ENCODE data around the gene CAND1.
A peak's percentile ranks its signal among the peaks of the same experiment; 100 is the strongest.

Gene CAND1

DNA sequence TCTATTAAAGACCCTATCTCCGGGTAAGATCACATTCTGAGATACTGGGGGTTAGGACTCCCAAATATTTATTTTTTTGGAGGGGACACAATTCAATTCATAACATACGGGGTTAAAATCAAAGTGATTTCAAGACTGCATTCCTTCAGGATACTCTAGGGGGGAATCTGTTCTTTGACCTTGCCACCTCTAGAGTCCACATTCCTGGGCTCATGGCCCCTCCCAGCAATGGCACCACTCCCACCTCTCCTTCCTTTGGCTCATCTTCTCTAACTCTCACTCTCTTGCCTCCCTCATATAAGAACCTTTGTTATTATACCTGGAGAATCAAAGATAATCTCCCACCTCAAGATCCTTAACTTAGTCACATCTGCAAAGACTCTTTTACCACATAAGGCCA lies 79.5 kb downstream of the CAND1 start:
- DNase-seq: no peak

DNA sequence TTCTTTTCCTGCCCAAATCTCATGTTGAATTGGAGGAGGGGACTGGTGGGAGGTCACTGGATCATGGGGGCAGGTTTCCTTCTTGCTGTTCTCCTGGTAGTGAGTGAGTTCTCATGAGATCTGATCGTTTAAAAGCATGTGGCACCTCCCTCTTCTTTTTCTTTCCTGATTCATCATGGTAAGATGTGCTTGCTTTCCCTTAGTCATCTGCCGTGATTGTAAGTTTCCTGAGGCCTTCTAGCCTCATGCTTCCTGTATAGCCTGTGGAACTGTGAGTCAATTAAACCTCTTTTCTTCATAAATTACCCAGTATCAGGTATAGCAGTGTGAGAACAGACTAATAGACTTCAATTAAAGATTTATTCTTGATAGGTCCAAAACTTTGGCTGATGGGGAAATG lies 83.5 kb downstream of the CAND1 start:
- DNase-seq: no peak

DNA sequence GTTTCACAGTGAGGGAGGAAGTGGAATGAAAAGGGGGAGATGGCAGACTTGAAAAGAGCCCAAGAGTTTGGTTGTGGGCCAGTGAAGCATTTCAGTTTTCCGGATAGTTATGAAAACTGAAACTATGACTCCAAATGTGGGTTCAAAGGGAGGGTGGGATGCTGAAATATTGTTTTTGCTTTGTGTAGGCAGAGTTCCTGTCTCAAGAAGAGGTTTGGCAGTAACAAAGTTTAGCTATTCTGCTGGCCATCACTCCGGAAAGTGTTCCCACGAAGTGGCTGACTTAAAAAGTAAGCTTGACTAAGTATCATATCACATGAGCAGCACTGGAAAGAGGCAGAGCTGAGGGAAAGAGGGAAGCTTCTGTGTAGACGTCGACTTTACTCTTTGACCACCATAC lies 85.2 kb downstream of the CAND1 start:
- DNase-seq: no peak

DNA sequence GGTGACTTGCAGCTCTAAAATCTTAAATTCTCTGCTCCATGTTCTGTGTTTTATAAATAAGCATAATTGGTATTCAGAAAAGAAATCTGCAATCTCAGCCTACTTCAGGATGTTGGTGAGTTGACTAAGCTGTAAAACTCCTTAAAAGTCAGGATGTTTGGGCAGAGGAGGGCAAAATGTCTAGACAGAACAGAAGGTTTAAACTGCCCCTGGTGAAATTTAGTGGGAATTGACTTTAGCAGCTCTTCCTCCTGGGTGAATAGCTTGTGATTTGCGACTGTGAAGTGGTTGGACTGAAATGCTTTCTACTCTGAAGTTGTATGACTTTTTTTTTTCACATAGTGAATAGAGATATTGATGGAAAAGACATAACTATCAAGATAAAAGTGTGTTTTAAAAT lies 85.8 kb downstream of the CAND1 start:
- DNase-seq: no peak

DNA sequence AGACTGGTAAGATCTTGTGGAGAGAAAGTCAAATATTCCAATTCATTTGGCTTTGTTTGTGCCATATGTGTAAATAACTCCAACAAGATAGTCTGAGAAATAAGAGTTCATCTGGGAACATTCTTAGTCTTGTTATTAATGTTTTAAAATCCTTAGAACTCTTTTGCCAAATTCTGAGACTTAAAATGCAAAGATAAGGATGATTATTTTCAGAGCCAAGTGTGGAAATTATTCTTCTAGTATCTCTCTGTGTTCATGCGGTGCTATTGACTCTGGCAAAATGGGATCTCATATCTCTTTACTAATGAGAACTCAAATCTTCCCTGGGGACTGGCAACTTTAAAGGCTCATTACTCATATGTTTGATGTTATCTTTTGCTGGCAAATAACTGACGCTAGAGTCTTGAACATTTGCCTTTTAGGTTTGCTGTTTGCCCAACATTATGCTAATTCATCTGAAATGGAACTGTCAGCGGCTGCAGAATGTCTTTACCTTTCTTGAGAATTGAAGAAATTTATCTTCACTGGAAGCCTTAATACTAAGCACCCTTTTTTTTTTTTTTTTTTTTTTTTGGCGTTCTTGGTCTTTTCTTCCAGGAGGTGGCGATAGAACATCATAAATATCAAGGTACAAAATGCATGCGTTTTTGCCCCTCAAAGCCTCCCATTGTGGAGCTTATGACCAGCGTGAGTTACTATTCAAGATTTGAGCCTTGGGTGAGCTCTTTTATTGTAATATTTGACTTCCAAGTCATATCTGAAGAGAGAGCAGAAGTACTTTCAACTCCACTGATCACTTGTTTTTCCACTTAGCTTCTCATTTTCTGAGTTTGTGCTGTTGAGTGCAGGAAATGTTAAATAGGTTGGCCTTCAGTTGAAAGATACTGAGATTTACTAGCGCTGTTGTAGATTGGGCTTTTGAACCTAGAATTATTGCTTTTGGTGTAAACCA lies 86.5 kb downstream of the CAND1 start:
- DNase-seq: peak; percentile 1

DNA sequence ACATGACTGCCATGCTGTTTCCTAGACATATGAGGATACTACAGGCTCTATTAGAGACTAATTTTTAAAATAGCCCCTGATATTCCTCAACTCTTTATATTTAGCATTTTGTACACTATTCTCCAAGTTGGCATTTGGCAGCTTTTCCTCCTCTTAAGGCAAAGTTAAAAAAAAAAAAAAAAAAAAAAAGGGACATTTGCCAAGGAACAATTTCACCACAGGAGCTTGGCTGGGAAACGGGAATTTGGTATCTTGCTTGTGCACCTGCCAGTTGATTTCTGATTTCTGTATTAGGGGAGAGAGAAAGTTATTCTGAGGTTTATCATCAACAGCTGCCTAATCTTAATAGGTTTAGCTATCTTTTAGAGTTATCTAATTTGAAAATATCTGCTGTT lies 87.2 kb downstream of the CAND1 start:
- DNase-seq: no peak

DNA sequence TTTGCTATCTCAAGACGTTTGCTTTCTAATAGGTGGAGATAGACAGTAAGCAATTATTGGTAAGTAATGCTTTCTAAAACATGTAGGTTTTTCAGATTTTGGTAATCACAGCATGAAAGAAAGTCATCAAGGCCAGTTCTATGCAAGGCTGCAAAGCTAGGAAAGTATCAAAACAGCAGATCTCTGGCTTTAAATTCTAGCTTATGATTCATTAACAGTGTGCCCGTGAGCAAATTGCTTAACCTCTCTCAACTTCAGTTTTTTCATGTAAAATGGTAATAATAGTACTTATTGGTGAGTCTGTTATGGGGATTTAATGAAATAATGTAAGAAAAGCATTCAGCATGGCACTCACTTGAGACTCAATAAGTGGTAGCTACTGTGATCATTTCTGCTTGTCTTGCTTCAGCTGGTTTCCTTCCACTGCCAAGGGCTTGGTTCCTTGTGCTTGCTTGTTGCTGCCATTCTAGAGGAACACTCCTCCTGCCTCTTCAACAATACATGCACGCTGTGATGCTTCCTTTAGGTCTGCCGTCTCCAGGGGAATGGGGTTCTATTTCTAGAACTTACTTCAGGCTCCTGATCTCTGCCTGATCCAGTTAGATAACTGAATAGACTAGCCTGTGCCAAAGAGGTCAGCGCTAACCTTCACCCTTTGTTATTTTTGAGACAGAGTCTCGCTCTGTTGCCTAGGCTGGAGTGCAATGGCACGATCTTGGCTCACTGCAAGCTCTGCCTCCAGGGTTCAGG lies 88.4 kb downstream of the CAND1 start:
- DNase-seq: no peak

DNA sequence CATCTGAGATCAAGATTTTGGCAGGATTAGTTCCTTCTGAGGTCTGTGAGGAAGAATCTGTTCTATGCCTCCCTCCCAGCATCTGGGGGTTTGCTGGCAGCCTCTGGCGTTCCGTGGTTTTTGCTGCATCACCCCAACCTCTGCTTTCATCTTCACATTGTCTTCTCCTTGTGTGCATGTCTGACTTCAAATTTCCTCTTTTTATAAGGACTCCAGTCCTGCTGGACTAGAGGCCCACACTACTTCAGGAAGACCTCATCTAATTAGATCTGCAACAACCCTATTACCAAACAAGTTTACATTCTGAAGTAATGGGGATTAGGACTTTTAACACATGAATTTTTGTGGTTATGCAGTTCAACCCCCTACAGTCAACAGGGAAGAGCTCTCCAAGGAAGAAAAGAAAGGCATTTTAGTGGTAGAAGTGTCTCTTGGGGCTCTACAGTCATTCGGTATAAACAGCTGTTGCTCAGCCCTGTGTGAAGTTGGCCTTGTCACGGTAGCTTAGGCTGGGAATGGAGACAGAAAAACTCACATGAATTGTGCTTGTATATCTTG lies 89.7 kb downstream of the CAND1 start:
- DNase-seq: no peak

DNA sequence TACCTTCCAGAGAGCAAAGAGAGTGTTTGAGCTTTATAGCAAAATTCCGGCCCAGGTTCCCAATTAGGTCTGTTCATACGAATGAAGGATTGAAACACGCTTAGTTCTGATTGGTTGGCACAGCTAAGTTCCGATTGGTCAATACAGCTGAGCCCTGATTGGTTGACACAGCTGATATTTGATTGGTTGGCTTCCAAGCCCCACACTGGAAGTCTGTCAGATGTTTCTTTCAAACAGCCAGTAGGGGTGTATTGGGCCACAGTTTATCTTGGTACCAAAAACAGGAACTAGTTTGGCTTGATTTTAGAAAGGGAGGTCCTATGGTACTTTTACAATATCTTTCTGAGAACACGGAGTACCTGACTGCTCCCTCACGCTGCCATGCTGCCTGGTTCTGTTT lies 93.4 kb downstream of the CAND1 start:
- DNase-seq: no peak

DNA sequence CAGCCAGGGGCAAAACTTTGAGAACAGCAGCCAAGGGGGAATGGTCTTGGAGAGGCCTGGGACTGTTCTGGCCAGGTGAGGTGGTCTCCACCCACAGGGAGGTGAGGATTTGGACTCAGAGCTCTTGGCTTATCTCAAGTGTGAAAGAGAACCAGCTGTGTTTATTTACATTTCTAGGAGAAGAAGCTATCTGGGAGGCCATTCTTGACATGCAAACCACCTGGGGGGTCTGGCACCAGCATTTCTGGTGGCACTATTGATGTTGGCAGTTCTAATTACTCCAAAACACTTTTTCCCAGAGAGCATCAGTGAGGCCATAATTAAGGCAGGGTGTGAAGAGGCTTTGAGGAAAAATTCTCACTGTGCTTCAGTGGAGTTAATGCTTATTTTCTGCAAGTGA lies 95.1 kb downstream of the CAND1 start:
- DNase-seq: no peak

DNA sequence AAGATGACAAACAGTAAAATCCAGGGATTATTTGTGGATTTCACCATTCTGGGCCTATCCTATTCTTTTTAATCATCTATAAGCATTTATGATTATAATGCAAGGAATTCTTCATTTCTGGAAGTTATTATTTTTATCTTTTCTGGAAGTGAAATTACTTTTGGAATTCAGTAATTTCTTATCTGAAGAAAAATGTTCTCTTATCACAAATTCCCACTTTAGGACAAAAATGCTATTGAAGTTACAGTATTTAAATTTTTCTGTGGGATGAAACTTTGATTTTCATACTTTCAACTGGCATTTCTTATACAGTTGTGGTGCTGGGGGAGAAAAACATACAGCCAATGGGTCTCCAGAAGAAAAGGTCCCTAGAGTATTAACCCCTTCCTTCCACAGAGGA lies 96.0 kb downstream of the CAND1 start:
- no peak for DNase-seq

DNA sequence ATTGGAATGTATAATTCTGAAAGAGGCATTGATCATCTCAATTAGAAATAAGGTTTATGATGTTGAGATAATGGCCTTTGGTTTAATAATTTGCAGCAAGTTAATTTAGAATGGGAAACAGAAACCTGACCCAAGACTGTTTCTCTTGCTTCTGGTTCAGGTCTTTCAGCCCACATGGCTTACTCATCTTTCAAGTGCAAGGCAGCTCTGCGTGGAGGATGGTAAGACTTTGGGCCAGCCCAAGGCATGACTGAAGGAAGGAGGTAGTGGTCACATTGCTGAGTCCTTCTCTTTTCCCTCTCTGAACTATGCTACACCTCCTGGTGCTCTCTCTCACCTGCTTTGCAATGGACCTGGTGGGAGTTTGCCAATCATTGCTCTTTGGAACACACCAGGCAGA lies 98.7 kb downstream of the CAND1 start:
- no peak for DNase-seq

All from T-helper 9 cell (primary cell).